HUES48 (cell line): ENCODE results near the gene CCS.
"Not testable (repeated sequence)": the region's sequence is repeated elsewhere in the genome, so short reads cannot be mapped to it uniquely, and the experiment has no call there.

Source experiments
- H3K27ac ChIP-seq: one replicate; pipeline ENCODE4 v1.7.0; 2013; ENCODE audit warnings: low read depth, low read length, inconsistent platforms
- H3K27me3 ChIP-seq: 2 replicates; pipeline ENCODE4 v1.6.1; 2013; ENCODE audit warnings: mild to moderate bottlenecking, low read length; ENCODE audit not compliant: control insufficient read depth, insufficient read depth
- H3K36me3 ChIP-seq: 2 replicates; pipeline ENCODE4 v1.6.1; 2013; ENCODE audit warnings: low read length; ENCODE audit not compliant: control insufficient read depth, insufficient read depth
- H3K4me1 ChIP-seq: 2 replicates; pipeline ENCODE4 v1.6.1; 2013; ENCODE audit warnings: mild to moderate bottlenecking, low read length; ENCODE audit not compliant: control insufficient read depth, insufficient read depth
- H3K4me3 ChIP-seq: 2 replicates; pipeline ENCODE4 v1.5.1; 2013; ENCODE audit warnings: mild to moderate bottlenecking, low read depth, low read length
- H3K9ac ChIP-seq: 2 replicates; pipeline ENCODE4 v1.6.1; 2013; ENCODE audit warnings: mild to moderate bottlenecking, low read depth, low read length, moderate library complexity
- H3K9me3 ChIP-seq: 2 replicates; pipeline ENCODE4 v1.6.1; 2013; ENCODE audit warnings: low read length; ENCODE audit not compliant: control insufficient read depth, insufficient read depth

Gene CCS

GRCh38 chr11:66570850-66571180, 22.2 kb upstream of the CCS start:
- Histone ChIP-seq H3K9me3 (peaks cover 3% of the 10 kb centered on the region; the same call in 1 of the 2 replicates), H3K36me3 (no peaks in the 10 kb centered on the region), H3K4me1 (peaks cover 18% of the 10 kb centered on the region), H3K9ac (peak overlapping the region; percentile 46; the same call in 1 of the 2 replicates), H3K4me3 (no peak overlapping the region), H3K27ac (peak overlapping the region; percentile 94), H3K27me3 (no peaks in the 10 kb centered on the region)

- Histone ChIP-seq H3K27ac (no peak overlapping the region), H3K36me3 (no peaks in the 10 kb centered on the region), H3K9ac (no peak overlapping the region), H3K9me3 (peaks cover 11% of the 10 kb centered on the region; the same call in 1 of the 2 replicates), H3K27me3 (no peaks in the 10 kb centered on the region), H3K4me3 (no peak overlapping the region), H3K4me1 (no peaks in the 10 kb centered on the region)
Observed at GRCh38 chr11:66579017-66579606, 13.9 kb upstream of the CCS start.

- H3K4me3 ChIP-seq = no peak overlapping the region
- no peaks in the 10 kb centered on the region for H3K4me1 ChIP-seq
- no peak overlapping the region for H3K9ac ChIP-seq
- H3K27ac ChIP-seq = no peak overlapping the region
- H3K9me3 ChIP-seq = 0 out of 2 replicates have a peak, but pooled peaks cover 13% of the 10 kb centered on the region
- H3K36me3 ChIP-seq = no peaks in the 10 kb centered on the region
- H3K27me3 ChIP-seq = no peaks in the 10 kb centered on the region
Observed at GRCh38 chr11:66580803-66581202, 12.2 kb upstream of the CCS start.

- H3K9me3 ChIP-seq = peaks cover 17% of the 10 kb centered on the region; the same call in 1 of the 2 replicates
- H3K4me3 ChIP-seq = no peak overlapping the region
- no peaks in the 10 kb centered on the region for H3K27me3 ChIP-seq
- H3K9ac ChIP-seq = no peak overlapping the region
- H3K27ac ChIP-seq = no peak overlapping the region
- no peaks in the 10 kb centered on the region for H3K36me3 ChIP-seq
- H3K4me1 ChIP-seq = no peaks in the 10 kb centered on the region
Observed at GRCh38 chr11:66581261-66581660, 11.7 kb upstream of the CCS start.

GRCh38 chr11:66582565-66583147, 10.3 kb upstream of the CCS start:
- H3K27ac ChIP-seq, H3K36me3 ChIP-seq, H3K4me3 ChIP-seq, H3K27me3 ChIP-seq, H3K9ac ChIP-seq, H3K4me1 ChIP-seq: not testable (repeated sequence)
- H3K9me3 ChIP-seq = peaks cover 17% of the 10 kb centered on the region; the same call in 1 of the 2 replicates

- not testable (repeated sequence) for H3K9ac ChIP-seq, H3K4me1 ChIP-seq, H3K4me3 ChIP-seq, H3K27me3 ChIP-seq, H3K27ac ChIP-seq, H3K36me3 ChIP-seq
- H3K9me3 ChIP-seq = peaks cover 17% of the 10 kb centered on the region
Observed at GRCh38 chr11:66585447-66585846, 7.5 kb upstream of the CCS start.

- Histone ChIP-seq H3K27me3 (no peaks in the 10 kb centered on the region), H3K4me3 (no peak overlapping the region), H3K27ac (no peak overlapping the region), H3K9ac (no peak overlapping the region), H3K9me3 (peaks cover 21% of the 10 kb centered on the region), H3K4me1 (no peaks in the 10 kb centered on the region), H3K36me3 (no peaks in the 10 kb centered on the region)
Observed at GRCh38 chr11:66586136-66586535, 6.8 kb upstream of the CCS start.

GRCh38 chr11:66589315-66589714, 3.7 kb upstream of the CCS start:
- H3K9ac ChIP-seq, H3K4me3 ChIP-seq, H3K27ac ChIP-seq, H3K36me3 ChIP-seq, H3K27me3 ChIP-seq, H3K4me1 ChIP-seq: not testable (repeated sequence)
- peaks cover 14% of the 10 kb centered on the region for H3K9me3 ChIP-seq

GRCh38 chr11:66589996-66590675, 2.8 kb upstream of the CCS start:
- H3K4me3 ChIP-seq = no peak overlapping the region
- no peak overlapping the region for H3K27ac ChIP-seq

GRCh38 chr11:66591175-66591574, 1.8 kb upstream of the CCS start:
- no peak overlapping the region for H3K9ac ChIP-seq

More at GRCh38 chr11:66589996-66590675, 2.8 kb upstream of the CCS start:
- H3K27me3 ChIP-seq = peaks cover 5% of the 10 kb centered on the region; the same call in 1 of the 2 replicates
- 0 out of 2 replicates have a peak, but pooled peaks cover 5% of the 10 kb centered on the region for H3K4me1 ChIP-seq
- peaks cover 14% of the 10 kb centered on the region for H3K9me3 ChIP-seq
- H3K9ac ChIP-seq = no peak overlapping the region
- H3K36me3 ChIP-seq = no peaks in the 10 kb centered on the region

GRCh38 chr11:66593303-66593635, 284 bp downstream of the CCS start:
- H3K4me3 ChIP-seq = peak overlapping the region; percentile 60
- peaks cover 8% of the 10 kb centered on the region for H3K9me3 ChIP-seq
- no peaks in the 10 kb centered on the region for H3K36me3 ChIP-seq
- peak overlapping the region; percentile 71 for H3K27ac ChIP-seq
- H3K9ac ChIP-seq = peak overlapping the region; percentile 19; the same call in 1 of the 2 replicates
- 0 out of 2 replicates have a peak, but pooled peaks cover 5% of the 10 kb centered on the region for H3K4me1 ChIP-seq
- H3K27me3 ChIP-seq = peaks cover 5% of the 10 kb centered on the region; the same call in 1 of the 2 replicates

More at GRCh38 chr11:66591175-66591574, 1.8 kb upstream of the CCS start:
- H3K36me3 ChIP-seq = no peaks in the 10 kb centered on the region
- 0 out of 2 replicates have a peak, but pooled peaks cover 5% of the 10 kb centered on the region for H3K4me1 ChIP-seq
- H3K27ac ChIP-seq = no peak overlapping the region
- H3K9me3 ChIP-seq = peaks cover 8% of the 10 kb centered on the region
- peaks cover 5% of the 10 kb centered on the region; the same call in 1 of the 2 replicates for H3K27me3 ChIP-seq
- H3K4me3 ChIP-seq = no peak overlapping the region
